OCI-LY3 (cell line): ENCODE data around the gene MACROD2.

Experiments
- CTCF ChIP-seq: fragments of 200-600, 300-600 bp; sonication (generic); IDR thresholded peaks from 2 replicates; pipeline ENCODE4 v1.5.1; 2014; ENCODE audit warnings: antibody characterized with exemption, low read length, low read depth
- EZH2phosphoT487 ChIP-seq: fragments of 200-600 bp; shearing (Covaris generic); IDR thresholded peaks from 2 replicates; pipeline ENCODE4 v1.6.1; 2018; ENCODE audit warnings: antibody characterized with exemption, mixed run types, low read depth

- TF ChIP-seq CTCF (no peak), EZH2phosphoT487 (no peak)
These were observed 183.2 kb downstream of the MACROD2 start for GRCh38 chr20:14178528-14178927.
